T-helper 2 cell treated with Interferon-gamma antibody and Interleukin-4, amounts not matched to agents 5 μg/mL and 100 μg/mL, for 36 hours (primary cell): ENCODE data around the gene LYZL6.

Experiments used
- DNase-seq: peaks from one replicate; pipeline ENCODE4 v3.0.0; 2021; ENCODE audit warnings: low spot score
- H3K27ac Mint-ChIP-seq: one replicate; pipeline ENCODE4 v1.8.0; 2021; ENCODE audit warnings: mild to moderate bottlenecking, mixed read lengths
- H3K27me3 Mint-ChIP-seq: one replicate; pipeline ENCODE4 v1.8.0; 2021; ENCODE audit warnings: low read depth, mixed read lengths
- H3K36me3 Mint-ChIP-seq: one replicate; pipeline ENCODE4 v1.8.0; 2021; ENCODE audit warnings: low read depth, mixed read lengths
- H3K4me1 Mint-ChIP-seq: one replicate; pipeline ENCODE4 v1.8.0; 2021; ENCODE audit warnings: low read depth, mixed read lengths
- H3K4me3 Mint-ChIP-seq: one replicate; pipeline ENCODE4 v1.8.0; 2022; ENCODE audit warnings: mild to moderate bottlenecking, moderate library complexity, mixed read lengths
- H3K9me3 Mint-ChIP-seq: one replicate; pipeline ENCODE4 v1.8.0; 2021; ENCODE audit warnings: mixed read lengths

LYZL6 gene

GRCh38 chr17:35943537-35943936 is at the start of gene LYZL6:
LYZL6 (minus strand) TSS chr17:35943713; CDS start chr17:35939356, 4,357 bp downstream.
- H3K27me3 Mint-ChIP-seq: peaks cover 5% of the 10 kb centered on the region
- H3K9me3 Mint-ChIP-seq: no peaks in the 10 kb centered on the region
- no peaks in the 10 kb centered on the region for H3K4me1 Mint-ChIP-seq
- DNase-seq: no peak
- H3K36me3 Mint-ChIP-seq: no peaks in the 10 kb centered on the region
- no peak within 1 kb of the TSS for H3K27ac Mint-ChIP-seq
- H3K4me3 Mint-ChIP-seq: no peak within 1 kb of the TSS

- H3K4me3 Mint-ChIP-seq: no peak overlapping the region
- H3K36me3 Mint-ChIP-seq: no peaks in the 10 kb centered on the region
- H3K9me3 Mint-ChIP-seq: no peaks in the 10 kb centered on the region
- no peak for DNase-seq
- peaks cover 16% of the 10 kb centered on the region for H3K27me3 Mint-ChIP-seq
- H3K27ac Mint-ChIP-seq: no peak overlapping the region
- H3K4me1 Mint-ChIP-seq: no peaks in the 10 kb centered on the region
These were observed 47.6 kb upstream of the LYZL6 start for GRCh38 chr17:35991075-35991474.

- Mint-ChIP-seq H3K9me3 (no peaks in the 10 kb centered on the region), H3K27me3 (peaks cover 2% of the 10 kb centered on the region), H3K36me3 (no peaks in the 10 kb centered on the region), H3K4me1 (no peaks in the 10 kb centered on the region), H3K27ac (no peak overlapping the region), H3K4me3 (no peak overlapping the region)
- no peak for DNase-seq
These were observed 44.7 kb upstream of the LYZL6 start for GRCh38 chr17:35988164-35988563.

GRCh38 chr17:35986643-35987042 is 43.1 kb upstream of the LYZL6 start, which contains the start of gene CCL14:
CCL14 (minus strand) TSS chr17:35986729; CDS start chr17:35986649, 80 bp downstream.
- Mint-ChIP-seq H3K36me3 (no peaks in the 10 kb centered on the region), H3K4me1 (no peaks in the 10 kb centered on the region), H3K4me3 (no peak within 1 kb of the TSS), H3K9me3 (no peaks in the 10 kb centered on the region), H3K27me3 (peaks cover 2% of the 10 kb centered on the region), H3K27ac (no peak within 1 kb of the TSS)
- DNase-seq: no peak

GRCh38 chr17:35984140-35984539 is 40.6 kb upstream of the LYZL6 start:
- Mint-ChIP-seq H3K4me3 (no peak overlapping the region), H3K36me3 (no peaks in the 10 kb centered on the region), H3K9me3 (no peaks in the 10 kb centered on the region), H3K27me3 (peaks cover 4% of the 10 kb centered on the region), H3K27ac (peak overlapping the region; percentile 27), H3K4me1 (no peaks in the 10 kb centered on the region)
- DNase-seq: no peak

- no peaks in the 10 kb centered on the region for H3K9me3 Mint-ChIP-seq
- no peak overlapping the region for H3K4me3 Mint-ChIP-seq
- H3K27me3 Mint-ChIP-seq: peaks cover 6% of the 10 kb centered on the region
- no peak for DNase-seq
- H3K36me3 Mint-ChIP-seq: no peaks in the 10 kb centered on the region
- no peaks in the 10 kb centered on the region for H3K4me1 Mint-ChIP-seq
- H3K27ac Mint-ChIP-seq: no peak overlapping the region
These were observed 39.1 kb upstream of the LYZL6 start for GRCh38 chr17:35982409-35983191.

- no peak for DNase-seq
These were observed 38.4 kb upstream of the LYZL6 start for GRCh38 chr17:35981908-35982330.

GRCh38 chr17:35981246-35981645 is 37.7 kb upstream of the LYZL6 start, which contains the start of gene CCL16:
CCL16 (minus strand) TSS chr17:35981497; CDS start chr17:35981420, 77 bp downstream.
- Mint-ChIP-seq H3K36me3 (no peaks in the 10 kb centered on the region), H3K9me3 (no peaks in the 10 kb centered on the region), H3K4me3 (no peak within 1 kb of the TSS), H3K4me1 (no peaks in the 10 kb centered on the region), H3K27me3 (peaks cover 6% of the 10 kb centered on the region), H3K27ac (no peak within 1 kb of the TSS)
- no peak for DNase-seq

More at GRCh38 chr17:35981908-35982330, 38.4 kb upstream of the LYZL6 start:
- Mint-ChIP-seq H3K27me3 (peaks cover 6% of the 10 kb centered on the region), H3K36me3 (no peaks in the 10 kb centered on the region), H3K9me3 (no peaks in the 10 kb centered on the region), H3K4me1 (no peaks in the 10 kb centered on the region), H3K27ac (no peak overlapping the region), H3K4me3 (no peak overlapping the region)

- Mint-ChIP-seq H3K4me1 (no peaks in the 10 kb centered on the region), H3K27me3 (peaks cover 6% of the 10 kb centered on the region), H3K9me3 (no peaks in the 10 kb centered on the region), H3K4me3 (no peak overlapping the region), H3K27ac (no peak overlapping the region), H3K36me3 (no peaks in the 10 kb centered on the region)
- no peak for DNase-seq
These were observed 34.8 kb upstream of the LYZL6 start for GRCh38 chr17:35978346-35978745.

- H3K36me3 Mint-ChIP-seq: no peaks in the 10 kb centered on the region
- H3K9me3 Mint-ChIP-seq: no peaks in the 10 kb centered on the region
- DNase-seq: no peak
- no peak overlapping the region for H3K27ac Mint-ChIP-seq
- peaks cover 6% of the 10 kb centered on the region for H3K27me3 Mint-ChIP-seq
- no peaks in the 10 kb centered on the region for H3K4me1 Mint-ChIP-seq
- no peak overlapping the region for H3K4me3 Mint-ChIP-seq
These were observed 34.0 kb upstream of the LYZL6 start for GRCh38 chr17:35977509-35977908.

GRCh38 chr17:35973333-35974260 is 30.1 kb upstream of the LYZL6 start:
- Mint-ChIP-seq H3K36me3 (no peaks in the 10 kb centered on the region), H3K27me3 (peaks cover 9% of the 10 kb centered on the region), H3K4me3 (no peak overlapping the region), H3K27ac (no peak overlapping the region), H3K9me3 (no peaks in the 10 kb centered on the region), H3K4me1 (no peaks in the 10 kb centered on the region)
- DNase-seq: no peak

GRCh38 chr17:35972945-35973332 is 29.4 kb upstream of the LYZL6 start:
- DNase-seq: no peak
- Mint-ChIP-seq H3K27me3 (peaks cover 9% of the 10 kb centered on the region), H3K27ac (no peak overlapping the region), H3K9me3 (no peaks in the 10 kb centered on the region), H3K4me1 (no peaks in the 10 kb centered on the region), H3K36me3 (no peaks in the 10 kb centered on the region), H3K4me3 (no peak overlapping the region)

- Mint-ChIP-seq H3K27me3 (peaks cover 9% of the 10 kb centered on the region), H3K27ac (no peak overlapping the region), H3K4me3 (no peak overlapping the region), H3K4me1 (no peaks in the 10 kb centered on the region), H3K9me3 (no peaks in the 10 kb centered on the region), H3K36me3 (no peaks in the 10 kb centered on the region)
- DNase-seq: no peak
These were observed 29.0 kb upstream of the LYZL6 start for GRCh38 chr17:35972535-35972934.

GRCh38 chr17:35972066-35972465 is 28.6 kb upstream of the LYZL6 start:
- Mint-ChIP-seq H3K4me1 (no peaks in the 10 kb centered on the region), H3K9me3 (no peaks in the 10 kb centered on the region), H3K4me3 (no peak overlapping the region), H3K27ac (no peak overlapping the region), H3K27me3 (peaks cover 9% of the 10 kb centered on the region), H3K36me3 (no peaks in the 10 kb centered on the region)
- no peak for DNase-seq
